SK-N-MC (cell line): ENCODE results near the gene SNAI3.

ENCODE experiments used
- DNase-seq: peaks from one replicate; pipeline ENCODE4 v3.0.0-alpha.2; 2011; ENCODE audit warnings: low read depth, low spot score
- H3K27ac ChIP-seq: fragments of 200-600 bp; sonication (generic); 2 replicates; pipeline ENCODE4 v1.5.1; 2016; ENCODE audit warnings: mixed run types
- H3K36me3 ChIP-seq: fragments of 200-600 bp; sonication (generic); 2 replicates; pipeline ENCODE4 v1.6.1; 2017; ENCODE audit warnings: antibody characterized with exemption, low read length, mixed read lengths; ENCODE audit not compliant: insufficient read depth
- H3K4me3 ChIP-seq: fragments of 200-600 bp; sonication (generic); 2 replicates; pipeline ENCODE4 v1.5.1; 2016
- H3K9ac ChIP-seq: fragments of 200-600 bp; sonication (generic); 2 replicates; pipeline ENCODE4 v1.8.0; 2017; ENCODE audit warnings: mixed run types, mixed read lengths; ENCODE audit not compliant: insufficient read length
- H3K9me3 ChIP-seq: fragments of 200-600 bp; sonication (generic); 2 replicates; pipeline ENCODE4 v1.6.1; 2017; ENCODE audit warnings: low read depth, mild to moderate bottlenecking, antibody characterized with exemption, low read length, moderate library complexity, mixed read lengths
- EZH2 ChIP-seq: fragments of 200-600 bp; sonication (generic); IDR thresholded peaks from one replicate; pipeline ENCODE4 v1.6.1; 2017; ENCODE audit warnings: antibody characterized with exemption
- FOXP2 ChIP-seq: optimal IDR thresholded peaks from 2 replicates; pipeline ENCODE3; 2011; ENCODE audit warnings: mild to moderate bottlenecking, moderate library complexity; ENCODE audit not compliant: insufficient read depth; ENCODE audit errors: extremely low read length, control extremely low read depth
- POLR2AphosphoS5 ChIP-seq: IDR thresholded peaks from 2 replicates; pipeline ENCODE4 v1.6.1; 2012; ENCODE audit warnings: mild to moderate bottlenecking, low read depth, low read length, borderline replicate concordance

The SNAI3 gene

DNA sequence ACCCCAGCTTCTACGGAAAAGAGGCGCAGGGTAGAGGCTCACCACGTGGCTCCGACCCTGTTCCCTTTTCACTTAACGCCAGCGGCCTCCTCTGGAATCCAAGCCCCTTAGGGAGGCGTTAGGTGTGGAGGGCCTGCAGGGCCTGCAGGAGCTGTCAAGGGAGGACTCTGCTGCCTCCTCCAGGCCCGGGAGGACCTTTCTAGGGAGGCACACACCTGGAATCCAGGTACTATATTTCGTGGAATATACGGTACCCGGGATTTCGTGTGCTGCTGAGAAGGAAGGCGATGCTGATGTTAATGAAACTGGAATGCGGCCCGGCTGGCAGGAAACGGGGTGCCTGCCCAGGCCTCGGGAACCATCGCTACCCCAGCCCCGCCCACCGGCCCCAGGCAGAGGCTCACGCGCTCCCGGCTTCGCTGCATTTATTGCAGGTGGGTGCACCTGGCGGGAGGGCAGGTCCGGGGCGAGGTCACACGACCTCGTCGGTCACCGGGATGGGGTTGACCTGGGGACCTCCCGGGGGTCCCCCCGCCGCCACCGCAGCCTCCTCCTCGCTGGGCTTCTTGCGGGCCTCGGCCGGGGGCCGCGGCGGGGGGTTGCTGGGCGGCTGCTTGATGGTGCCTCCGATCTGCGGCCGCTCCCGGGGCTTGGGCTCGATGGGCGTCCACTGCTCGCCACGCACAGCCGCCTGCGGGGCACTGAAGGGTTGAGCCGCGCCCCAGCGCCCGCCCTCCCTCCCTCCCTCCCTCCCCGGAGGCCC, 43.2 kb downstream of the SNAI3 start:
- no peak for DNase-seq
- Histone ChIP-seq H3K4me3 (no peak overlapping the region), H3K36me3 (no peaks in the 10 kb centered on the region), H3K27ac (no peak overlapping the region), H3K9ac (no peak overlapping the region), H3K9me3 (no peaks in the 10 kb centered on the region)
- no peak for TF ChIP-seq FOXP2
- TF ChIP-seq POLR2AphosphoS5 = no peak
- no peak for TF ChIP-seq EZH2

DNA sequence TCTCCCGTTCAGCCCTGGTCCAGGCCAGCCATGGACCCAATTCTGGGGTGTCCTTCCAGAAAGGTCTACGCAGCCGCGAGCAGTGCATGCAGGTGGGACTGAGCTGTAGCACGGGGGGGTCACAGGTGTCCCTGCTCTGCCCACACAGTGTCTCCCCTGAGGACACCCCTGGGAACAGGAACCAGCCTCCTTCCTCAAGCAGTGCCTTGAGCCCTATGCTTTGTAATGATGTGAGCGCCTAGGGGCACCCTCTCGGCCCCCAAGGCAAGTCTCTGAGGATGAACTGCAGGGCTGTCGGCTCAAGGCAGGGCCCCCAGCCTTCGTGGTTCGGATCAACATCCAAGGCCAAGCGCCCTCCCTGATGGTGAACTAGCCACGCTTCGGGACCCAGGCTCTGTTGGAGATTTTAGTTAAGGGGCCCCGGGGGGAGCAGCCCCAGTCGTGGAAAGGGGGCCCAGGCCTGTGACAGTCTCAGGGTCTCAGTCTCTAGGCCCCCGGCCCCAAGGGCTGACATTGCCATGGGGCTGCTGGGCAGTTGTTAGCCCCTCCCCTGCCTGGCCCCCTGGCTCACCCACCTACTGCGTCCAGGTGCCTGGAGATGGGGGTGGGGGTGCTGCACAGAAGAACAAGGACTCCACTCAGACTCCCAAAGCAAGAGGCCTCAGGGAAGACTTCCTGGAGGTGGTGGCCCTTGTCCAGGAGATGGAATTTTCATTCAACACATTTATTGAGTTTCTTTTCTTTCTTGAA, 45.6 kb downstream of the SNAI3 start:
- Histone ChIP-seq H3K9me3 (no peaks in the 10 kb centered on the region), H3K9ac (no peak overlapping the region), H3K4me3 (no peak overlapping the region), H3K36me3 (no peaks in the 10 kb centered on the region), H3K27ac (no peak overlapping the region)
- no peak for DNase-seq
- TF ChIP-seq POLR2AphosphoS5 = no peak
- TF ChIP-seq EZH2 = no peak
- TF ChIP-seq FOXP2 = no peak

DNA sequence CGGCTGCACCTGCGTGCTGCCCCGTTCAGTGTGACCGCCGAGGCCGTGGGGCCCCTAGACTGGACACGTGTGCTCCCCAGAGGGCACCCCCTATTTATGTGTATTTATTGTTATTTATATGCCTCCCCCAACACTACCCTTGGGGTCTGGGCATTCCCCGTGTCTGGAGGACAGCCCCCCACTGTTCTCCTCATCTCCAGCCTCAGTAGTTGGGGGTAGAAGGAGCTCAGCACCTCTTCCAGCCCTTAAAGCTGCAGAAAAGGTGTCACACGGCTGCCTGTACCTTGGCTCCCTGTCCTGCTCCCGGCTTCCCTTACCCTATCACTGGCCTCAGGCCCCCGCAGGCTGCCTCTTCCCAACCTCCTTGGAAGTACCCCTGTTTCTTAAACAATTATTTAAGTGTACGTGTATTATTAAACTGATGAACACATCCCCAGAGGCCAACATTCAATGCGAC, 46.2 kb downstream of the SNAI3 start:
- no peak overlapping the region for H3K27ac ChIP-seq

DNA sequence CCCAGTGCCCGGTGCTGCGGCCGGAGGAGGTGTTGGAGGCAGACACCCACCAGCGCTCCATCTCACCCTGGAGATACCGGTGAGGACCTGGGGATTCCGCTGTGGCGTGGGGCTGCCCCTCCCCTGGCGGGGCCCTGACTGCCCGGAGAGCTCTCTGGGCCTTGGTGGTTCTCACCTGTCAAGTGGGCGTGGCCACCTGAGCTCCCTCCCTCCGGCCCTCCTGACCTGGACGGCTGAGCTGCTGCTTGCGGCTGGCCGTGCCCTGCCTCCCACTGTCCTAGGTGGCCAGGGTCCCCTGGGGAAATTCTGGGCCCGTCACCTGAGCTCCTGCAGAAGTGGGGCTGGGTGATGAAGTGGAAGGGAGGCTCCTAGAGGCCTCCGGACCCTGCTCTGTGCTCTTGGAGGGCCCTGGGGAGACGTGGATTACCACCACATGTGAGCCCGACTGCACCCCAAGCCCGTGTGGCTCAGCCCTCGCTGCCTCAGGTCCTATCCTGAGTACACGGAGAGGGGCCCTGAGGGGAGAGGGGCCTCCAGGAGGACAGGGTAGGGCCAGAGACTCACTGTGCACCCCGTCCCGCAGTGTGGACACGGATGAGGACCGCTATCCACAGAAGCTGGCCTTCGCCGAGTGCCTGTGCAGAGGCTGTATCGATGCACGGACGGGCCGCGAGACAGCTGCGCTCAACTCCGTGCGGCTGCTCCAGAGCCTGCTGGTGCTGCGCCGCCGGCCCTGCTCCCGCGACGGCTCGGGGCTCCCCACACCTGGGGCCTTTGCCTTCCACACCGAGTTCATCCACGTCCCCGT, 46.9 kb downstream of the SNAI3 start:
- no peaks in the 10 kb centered on the region for H3K36me3 ChIP-seq
- no peaks in the 10 kb centered on the region for H3K9me3 ChIP-seq
- H3K27ac ChIP-seq = no peak overlapping the region
- DNase-seq = no peak
- TF ChIP-seq FOXP2 (no peak), EZH2 (no peak), POLR2AphosphoS5 (no peak)
- H3K9ac ChIP-seq = no peak overlapping the region
- no peak overlapping the region for H3K4me3 ChIP-seq

More for the DNA sequence above, 46.2 kb downstream of the SNAI3 start:
- no peaks in the 10 kb centered on the region for H3K9me3 ChIP-seq
- no peak for TF ChIP-seq EZH2
- no peak for TF ChIP-seq FOXP2
- TF ChIP-seq POLR2AphosphoS5 = no peak
- H3K4me3 ChIP-seq = no peak overlapping the region
- DNase-seq = no peak
- H3K36me3 ChIP-seq = no peaks in the 10 kb centered on the region
- no peak overlapping the region for H3K9ac ChIP-seq

DNA sequence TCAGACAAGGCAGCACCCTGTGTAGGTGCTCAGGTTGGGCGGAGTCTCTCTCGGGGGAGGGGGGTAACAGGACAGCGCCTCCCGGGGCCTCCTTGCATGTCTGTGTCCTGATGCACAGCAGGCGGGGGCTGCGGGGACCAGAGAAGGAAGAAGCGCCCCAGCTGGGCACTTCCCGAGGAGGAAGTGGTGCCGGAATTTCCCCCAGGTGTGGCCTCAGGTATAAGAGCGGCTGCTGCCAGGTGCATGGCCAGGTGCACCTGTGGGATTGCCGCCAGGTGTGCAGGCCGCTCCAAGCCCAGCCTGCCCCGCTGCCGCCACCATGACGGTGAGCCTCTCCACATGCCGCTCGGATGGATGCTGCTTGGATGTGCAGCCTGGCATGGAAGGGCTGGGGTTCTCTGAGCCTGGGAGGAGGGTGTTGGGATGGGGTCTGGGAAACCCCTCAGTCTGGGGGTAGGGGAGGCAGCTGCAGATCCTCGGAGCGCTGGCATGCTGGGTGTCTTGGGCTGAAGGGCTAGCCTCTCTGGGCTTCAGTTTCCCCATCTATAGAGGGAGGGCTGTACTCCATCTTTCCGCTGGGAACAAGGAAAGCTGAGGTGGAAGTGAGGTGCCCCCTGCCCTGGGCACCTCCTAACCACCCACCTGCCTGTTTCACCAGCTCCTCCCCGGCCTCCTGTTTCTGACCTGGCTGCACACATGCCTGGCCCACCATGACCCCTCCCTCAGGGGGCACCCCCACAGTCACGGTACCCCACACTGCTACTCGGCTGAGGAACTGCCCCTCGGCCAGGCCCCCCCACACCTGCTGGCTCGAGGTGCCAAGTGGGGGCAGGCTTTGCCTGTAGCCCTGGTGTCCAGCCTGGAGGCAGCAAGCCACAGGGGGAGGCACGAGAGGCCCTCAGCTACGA, 47.7 kb downstream of the SNAI3 start, which contains the start of gene IL17C:
IL17C (plus strand) TSS at position 250 of the 908 bp plus-strand sequence; CDS start at position 320, 70 bp downstream.
- Histone ChIP-seq H3K4me3 (no peak within 1 kb of the TSS), H3K27ac (no peak within 1 kb of the TSS), H3K36me3 (no peaks in the 10 kb centered on the region), H3K9me3 (no peaks in the 10 kb centered on the region), H3K9ac (no peak within 1 kb of the TSS)
- no peak for DNase-seq
- TF ChIP-seq FOXP2 (no peak), EZH2 (no peak), POLR2AphosphoS5 (no peak)

DNA sequence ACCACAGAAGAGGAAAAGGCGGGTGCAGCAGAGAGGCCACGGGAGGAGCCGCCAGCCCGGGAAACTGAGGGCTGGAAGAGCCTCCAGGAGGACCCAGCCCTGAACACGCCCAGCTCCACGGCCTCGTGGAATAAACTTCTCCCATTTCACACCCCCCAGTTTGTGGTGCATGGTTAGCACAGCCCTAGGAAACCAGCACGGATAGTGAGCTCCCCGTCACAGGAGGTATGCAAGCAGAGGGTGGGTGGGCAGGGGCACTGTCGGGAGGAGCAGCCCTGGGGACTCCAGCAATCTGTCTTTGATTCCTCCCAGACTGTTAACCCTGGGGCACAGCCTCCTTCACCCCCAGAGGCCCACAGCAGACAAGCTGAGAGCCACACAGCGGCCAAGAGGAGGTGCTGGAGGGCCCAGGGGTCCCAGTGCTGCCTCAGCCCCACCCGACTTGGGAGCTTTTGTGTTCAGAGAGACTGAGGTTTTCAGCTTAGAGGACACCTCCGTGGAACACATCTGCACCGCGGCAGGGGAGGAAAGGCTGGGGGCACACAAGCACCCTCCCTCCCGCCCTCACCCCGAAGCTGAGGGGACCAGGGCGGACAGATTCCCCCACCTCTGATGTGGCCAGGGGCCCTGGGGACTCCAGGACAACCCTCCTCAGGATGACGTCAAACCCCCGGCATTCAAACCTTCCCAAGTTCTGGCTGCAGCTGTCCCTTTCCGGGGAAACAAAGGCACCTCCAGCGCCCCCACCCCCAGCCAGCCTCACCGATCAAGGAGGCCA, 49.6 kb downstream of the SNAI3 start:
- H3K9ac ChIP-seq = no peak overlapping the region
- TF ChIP-seq FOXP2 (no peak), EZH2 (no peak), POLR2AphosphoS5 (no peak)
- no peaks in the 10 kb centered on the region for H3K36me3 ChIP-seq
- no peak overlapping the region for H3K27ac ChIP-seq
- H3K9me3 ChIP-seq = no peaks in the 10 kb centered on the region
- H3K4me3 ChIP-seq = no peak overlapping the region
- no peak for DNase-seq

DNA sequence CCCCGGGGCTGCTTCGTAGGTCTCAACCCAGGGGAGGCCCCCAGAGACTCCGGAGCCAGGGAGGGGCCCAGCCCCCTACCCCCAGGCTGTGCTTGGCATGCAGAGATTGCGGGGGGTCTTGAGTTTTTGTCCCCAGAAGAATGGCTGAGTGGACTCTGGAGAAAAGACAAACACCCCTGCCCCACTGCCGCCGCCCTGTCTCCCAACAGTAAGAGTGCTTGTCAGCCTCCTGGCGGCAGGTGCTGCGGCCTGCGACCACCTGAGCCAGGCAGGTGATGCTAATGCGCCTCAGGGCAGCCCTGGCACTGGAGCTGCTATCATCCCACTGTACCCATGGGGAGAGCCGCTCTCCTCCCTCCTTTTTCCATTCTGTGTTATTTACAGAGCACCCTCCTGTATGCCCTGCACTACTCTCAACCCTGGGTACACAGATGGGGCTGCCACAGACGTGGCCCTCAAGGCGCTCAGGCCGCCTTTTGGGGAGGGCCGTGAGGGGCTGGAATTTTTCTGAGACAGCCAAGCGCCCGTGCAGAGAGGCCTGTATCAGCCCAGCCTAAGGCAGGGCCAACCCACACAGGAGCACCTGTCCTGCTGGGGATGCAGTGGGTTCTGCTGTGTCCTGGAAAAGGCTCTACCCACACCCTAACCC, 50.5 kb downstream of the SNAI3 start:
- no peak overlapping the region for H3K27ac ChIP-seq
- DNase-seq = no peak
- no peak overlapping the region for H3K9ac ChIP-seq
- TF ChIP-seq FOXP2 = no peak
- TF ChIP-seq EZH2 = no peak
- no peak for TF ChIP-seq POLR2AphosphoS5
- H3K36me3 ChIP-seq = no peaks in the 10 kb centered on the region
- no peak overlapping the region for H3K4me3 ChIP-seq
- no peaks in the 10 kb centered on the region for H3K9me3 ChIP-seq
